K562 (cell line): ENCODE data around the gene ACOT4. TPM values are rescaled to one million over a fixed set of nuclear protein-coding genes. Genes with fewer than 3 reads are reported as not detected.

Experiments
- ATAC-seq: fragments of 200-7000 bp; cut with Tn5 transposase; 3 replicates; pipeline ENCODE4 v1.9.1; 2020; ENCODE audit warnings: moderate library complexity
- BruUV-seq: library from RNA; stranded (reverse); fragments of 400-500 nt; replicated peaks from 2 replicates; lab custom pipeline; 2021; lab: Mats Ljungman, UMichigan
- CTCF ChIA-PET: fragments of 300-600 bp; formaldehyde crosslinking; extraction: SDS; loops from one replicate; lab custom pipeline; 2021; ENCODE audit warnings: low intra/inter-chr PET ratio; lab: Yijun Ruan, JAX
- POLR2A ChIA-PET: fragments of 300-600, 350-650 bp; sonication (Branson Sonifier 250); formaldehyde crosslinking; extraction: SDS; loops from one replicate; lab custom pipeline; 2021; ENCODE audit warnings: antibody characterized with exemption, inconsistent platforms; lab: Yijun Ruan, JAX
- DNase-seq, 4 experiments: peaks; one replicate each; pipeline versions ENCODE4 v3.0.0 to v3.0.0-alpha.2; 2011 to 2018; ENCODE audit warnings: low spot score in 3 of 4, mixed read lengths in 3 of 4; ENCODE audit errors: extremely low read depth in 1 of 4
- FAIRE-seq: peaks from 2 replicates; lab custom pipeline; 2011; peaks lifted over from hg19 to GRCh38; lab: Jason Lieb, UNC
- H2AFZ ChIP-seq: 2 replicates; pipeline ENCODE4 v1.6.0; 2011; ENCODE audit warnings: low read depth, low read length, control low read depth, inconsistent platforms
- H3K27ac ChIP-seq: fragments of 200-600 bp; 3 replicates; pipeline ENCODE4 v1.8.0; 2011; ENCODE audit warnings: low read depth, mild to moderate bottlenecking, control low read depth, inconsistent platforms, low read length, moderate library complexity, mixed read lengths; ENCODE audit errors: extremely low read depth
- H3K27me3 ChIP-seq, 2 experiments: fragments of 300-600 bp in 1 of 2; 2 replicates in 1 of 2; 3 replicates in 1 of 2; pipeline versions ENCODE4 v1.6.0 to v1.8.0; 2011; ENCODE audit warnings: inconsistent platforms in 2 of 2, low read length in 2 of 2, mild to moderate bottlenecking in 1 of 2, mixed read lengths in 1 of 2, moderate library complexity in 1 of 2; ENCODE audit not compliant: control insufficient read depth in 2 of 2, insufficient read depth in 2 of 2
- H3K36me3 ChIP-seq: fragments of 300-600 bp; 3 replicates; pipeline ENCODE4 v1.8.0; 2011; ENCODE audit warnings: mild to moderate bottlenecking, low read length, inconsistent platforms; ENCODE audit not compliant: control insufficient read depth, insufficient read depth
- H3K4me1 ChIP-seq, 2 experiments: fragments of 200-600 bp in 1 of 2; replicated peaks in 1 of 2; 2 replicates in 1 of 2; 3 replicates in 1 of 2; pipeline versions ENCODE4 v1.5.1 to v1.8.0; 2011; ENCODE audit warnings: inconsistent platforms in 2 of 2, low read length in 2 of 2, mild to moderate bottlenecking in 1 of 2, mixed read lengths in 1 of 2, moderate library complexity in 1 of 2; ENCODE audit not compliant: control insufficient read depth in 2 of 2, insufficient read depth in 2 of 2
- H3K4me2 ChIP-seq: 2 replicates; pipeline ENCODE4 v1.6.1; 2011; ENCODE audit warnings: low read length, control low read depth, inconsistent platforms, mixed read lengths; ENCODE audit not compliant: insufficient read depth
- H3K4me3 ChIP-seq: fragments of 200-600 bp; sonication (generic), shearing (Covaris generic); 2 replicates; pipeline ENCODE4 v1.5.1; 2016; ENCODE audit warnings: control low read depth, inconsistent platforms
- H3K79me2 ChIP-seq: fragments of 200-600 bp; 3 replicates; pipeline ENCODE4 v1.8.0; 2011; ENCODE audit warnings: low read length, inconsistent platforms; ENCODE audit not compliant: control insufficient read depth, insufficient read depth
- H3K9ac ChIP-seq, 2 experiments: 2 replicates each; pipeline versions ENCODE4 v1.6.0 to v1.6.1; 2011; ENCODE audit warnings: low read depth in 2 of 2, low read length in 2 of 2, control low read depth in 1 of 2, inconsistent platforms in 1 of 2, mild to moderate bottlenecking in 1 of 2, mixed read lengths in 1 of 2; ENCODE audit not compliant: insufficient read depth in 1 of 2
- H3K9me1 ChIP-seq: one replicate; pipeline ENCODE4 v1.6.0; 2011; ENCODE audit warnings: inconsistent platforms, mild to moderate bottlenecking, low read length, moderate library complexity; ENCODE audit not compliant: control insufficient read depth, insufficient read depth
- H3K9me3 ChIP-seq: replicated peaks from 2 replicates; pipeline ENCODE4 v1.5.1; 2011; ENCODE audit warnings: low read depth, low read length, inconsistent platforms; ENCODE audit not compliant: control insufficient read depth, insufficient read depth
- H4K20me1 ChIP-seq: replicated peaks from 2 replicates; pipeline ENCODE4 v1.6.1; 2011; ENCODE audit warnings: low read length, inconsistent platforms, mixed read lengths; ENCODE audit not compliant: control insufficient read depth, insufficient read depth
- L3MBTL2 ChIP-seq: fragments of 450-650 bp; IDR thresholded peaks from 2 replicates; pipeline ENCODE4 v1.6.1; 2016; ENCODE audit warnings: mild to moderate bottlenecking, moderate library complexity
- ZBTB40 ChIP-seq, 2 experiments: fragments of 450-650 bp in 1 of 2; sonication (generic) in 1 of 2; formaldehyde crosslinking in 1 of 2; IDR thresholded peaks; 2 replicates each; pipeline versions ENCODE4 v1.7.1 to v1.9.0; 2016 to 2022; ENCODE audit warnings: inconsistent platforms in 1 of 2, mild to moderate bottlenecking in 1 of 2, missing genetic modification reagents in 1 of 2
- ZNF121 ChIP-seq: sonication (generic); formaldehyde crosslinking; conservative IDR thresholded peaks from 2 replicates; pipeline ENCODE4 v1.8.0; 2022; ENCODE audit warnings: missing genetic modification reagents
- WGBS: fragments of 100-300 bp; shearing (Covaris generic); methylation state at CpG from one replicate; pipeline ENCODE4 v1.1.6; 2016; ENCODE audit warnings: low coverage, mixed read lengths; ENCODE audit not compliant: insufficient coverage; ENCODE audit errors: missing lambda C conversion rate; 5-methylcytosine and 5-hydroxymethylcytosine counted together
- in situ Hi-C: fragments of 300-500 bp; cut with MboI; formaldehyde crosslinking; loops from 4 replicates; pipeline ENCODE4 v1.15.0; 2018; ENCODE audit warnings: inconsistent platforms, mixed read lengths
- intact Hi-C: fragments of 100-400 bp; cut with micrococcal nuclease; formaldehyde crosslinking; loops from 2 replicates; pipeline ENCODE4 v1.14.2; 2022
- polyA plus RNA-seq, 8 experiments: library from polyadenylated mRNA; depleted of rRNA in 4 of 8; stranded (reverse) in 5 of 8; unstranded in 3 of 8; fragments of >200 nt; fragmentation: Nextera tagmentation in 2 of 8; fragmentation: Illumina TruSeq in 1 of 8; extraction: Ambion mirVana in 2 of 8; extraction: Trizol in 1 of 8; gene quantifications; 2 replicates each; pipeline versions ENCODE4 v1.2.1 to v1.2.3, GENCODE V29; 2011 to 2014; ENCODE audit warnings: inconsistent platforms in 1 of 8, missing spikeins in 1 of 8
- total RNA-seq, 7 experiments: library from RNA; depleted of rRNA in 6 of 7; stranded (reverse); fragments of >200 nt in 6 of 7; fragmentation: Illumina TruSeq in 2 of 7; extraction: Trizol in 2 of 7; gene quantifications; 2 replicates each; pipeline versions ENCODE4 v1.2.1 to v1.2.3, GENCODE V29; 2011 to 2021; ENCODE audit warnings: low replicate concordance in 1 of 7

The ACOT4 gene
- total and polyA plus RNA-seq, 9 of the 15 experiments (the other 6 are each of a cell fraction or from before 2014, with no cell fraction given), result not detected

DNA sequence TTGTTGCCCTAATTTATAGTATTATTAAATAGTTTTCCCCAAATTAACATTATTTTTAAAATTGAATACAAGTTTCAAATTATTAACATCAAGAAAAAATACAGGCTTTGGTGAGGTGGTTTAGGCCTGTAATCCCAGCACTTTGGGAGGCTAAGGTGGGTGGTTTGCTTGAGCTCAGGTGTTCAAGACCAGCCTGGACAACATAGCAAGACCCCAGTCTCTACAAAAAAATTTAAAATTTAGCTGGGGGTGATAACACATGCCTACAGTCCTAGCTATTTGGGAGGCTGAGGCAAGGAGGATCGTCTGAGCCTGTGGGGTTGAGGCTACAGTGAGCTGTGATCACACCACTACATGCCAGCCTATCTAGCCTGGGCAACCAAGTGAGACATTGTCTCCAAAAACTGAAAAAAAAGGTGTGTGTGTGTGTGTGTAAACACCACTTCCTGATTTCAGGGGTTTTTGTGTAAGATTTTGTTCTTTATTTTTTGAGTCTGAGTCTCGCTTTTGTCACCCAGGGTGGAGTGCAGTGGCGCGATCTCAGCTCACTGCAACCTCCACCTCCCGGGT, 49.2 kb downstream of the ACOT4 start:
- no TSS peak for BruUV-seq
- peaks cover 0 to 8% of the 10 kb centered on the region in 2 experiments; a peak in 3 of 5 replicates for H3K4me1 ChIP-seq
- ChIA-PET POLR2A (no interaction called here), CTCF (no interaction called here)
- no peaks in the 10 kb centered on the region for H3K27me3 ChIP-seq
- H3K4me2 ChIP-seq, result no peak overlapping the region
- H3K79me2 ChIP-seq, result no peaks in the 10 kb centered on the region; the same call in 2 of the 3 replicates
- H2AFZ ChIP-seq, result no peak overlapping the region
- H3K27ac ChIP-seq, result no peak overlapping the region
- H3K9ac ChIP-seq, result no peak overlapping the region
- DNase-seq (no peak), ATAC-seq (no peak), FAIRE-seq (no peak)
- no peak overlapping the region for H3K4me3 ChIP-seq
- no peaks in the 10 kb centered on the region for H3K9me3 ChIP-seq
- no peaks in the 10 kb centered on the region for H3K36me3 ChIP-seq
- in situ Hi-C loops, result no loop called here
- H4K20me1 ChIP-seq, result no peaks in the 10 kb centered on the region
- intact Hi-C loops, result no loop called here
- 89% methylated on average over 3 of the region's 5 CpGs for WGBS
- TF ChIP-seq ZNF121, result peak; percentile 75
- no peak for TF ChIP-seq L3MBTL2
- H3K9me1 ChIP-seq, result no peaks in the 10 kb centered on the region

- H3K9me3 ChIP-seq, result no peaks in the 10 kb centered on the region
- in situ Hi-C loops, result no loop called here
- no peaks in the 10 kb centered on the region for H3K27me3 ChIP-seq
- intact Hi-C loops, result loop anchor here (2.0 kb wide), 1 partner anchor 68 kb away; no protein-coding TSS in a partner anchor
- WGBS, result 2% methylated on average over 26 of the region's 43 CpGs
- H3K79me2 ChIP-seq, result no peaks in the 10 kb centered on the region; the same call in 2 of the 3 replicates
- POLR2A ChIA-PET, result interaction anchor here (0.6 to 1.3 kb wide), 3 partner anchors 14 to 144 kb away, joined by 3 read pairs; no protein-coding TSS in a partner anchor
- peak; percentile 100 for ATAC-seq
- H3K4me1 ChIP-seq, result peaks cover 0 to 8% of the 10 kb centered on the region in 2 experiments; a peak in 3 of 5 replicates
- FAIRE-seq, result peak; percentile 93
- H2AFZ ChIP-seq, result peak within 1 kb of the TSS; percentile 88
- H3K36me3 ChIP-seq, result no peaks in the 10 kb centered on the region
- CTCF ChIA-PET, result no interaction called here
- BruUV-seq, result TSS peak; percentile 96
- DNase-seq, result peak; percentile 92 to 94 (median 94)
- no peaks in the 10 kb centered on the region for H4K20me1 ChIP-seq
- H3K27ac ChIP-seq, result peak within 1 kb of the TSS; percentile 75
- H3K9ac ChIP-seq, result peak within 1 kb of the TSS; percentile 71 to 80
- no peaks in the 10 kb centered on the region for H3K9me1 ChIP-seq
- H3K4me3 ChIP-seq, result peak within 1 kb of the TSS; percentile 56
- H3K4me2 ChIP-seq, result peak within 1 kb of the TSS; percentile 84
- TF ChIP-seq ZBTB40 (IDR thresholded peaks at IDR 0.05) (peak; percentile 53; the same call in 1 of the 2 replicates), ZBTB40 (CRISPR knock-in tag; IDR thresholded peaks at IDR 0.05) (no peak)
These were observed 53.0 kb downstream of the ACOT4 start, which contains the start of gene DNAL1 for GRCh38 chr14:73644531-73645247. DNAL1 (plus strand) TSS chr14:73644986; CDS start chr14:73645040, 54 bp downstream.
